Measurements from ENCODE around the gene CHTF18.

Gene CHTF18

GRCh38 chr16:792221-792995 is 4.0 kb downstream of the CHTF18 start:
- DNase-seq (ENCODE audit: low read depth in 4 of 4, low spot score in 1 of 4): no peak

- no peak for DNase-seq (ENCODE audit: low read depth in 4 of 4, low spot score in 1 of 4)
Measured at GRCh38 chr16:793414-793813, 5.0 kb downstream of the CHTF18 start.

GRCh38 chr16:794091-794822 is 5.8 kb downstream of the CHTF18 start:
- no peak for DNase-seq (ENCODE audit: low read depth in 4 of 4, low spot score in 1 of 4)

GRCh38 chr16:794853-795466 is 6.5 kb downstream of the CHTF18 start:
- no peak for DNase-seq (ENCODE audit: low read depth in 4 of 4, low spot score in 1 of 4)

- no peak for DNase-seq (ENCODE audit: low read depth in 4 of 4, low spot score in 1 of 4)
Measured at GRCh38 chr16:795580-796229, 7.3 kb downstream of the CHTF18 start.

- DNase-seq (ENCODE audit: low read depth in 4 of 4, low spot score in 1 of 4): no peak
Measured at GRCh38 chr16:796296-797119, 8.1 kb downstream of the CHTF18 start.

- peak in 1 of 4 experiments; percentile 34 for DNase-seq (ENCODE audit: low read depth in 4 of 4, low spot score in 1 of 4)
Measured at GRCh38 chr16:797120-797420, 8.7 kb downstream of the CHTF18 start.

GRCh38 chr16:797686-798085 is 9.3 kb downstream of the CHTF18 start:
- no peak for DNase-seq (ENCODE audit: low read depth in 4 of 4, low spot score in 1 of 4)

- DNase-seq (ENCODE audit: low read depth in 4 of 4, low spot score in 1 of 4): no peak
Measured at GRCh38 chr16:798666-799065, 10.2 kb downstream of the CHTF18 start.

GRCh38 chr16:799111-799947 is 10.9 kb downstream of the CHTF18 start:
- DNase-seq (ENCODE audit: low read depth in 4 of 4, low spot score in 1 of 4): no peak

- no peak for DNase-seq (ENCODE audit: low read depth in 4 of 4, low spot score in 1 of 4)
Measured at GRCh38 chr16:799948-800833, 11.8 kb downstream of the CHTF18 start, which contains the start of gene GNG13. Gene GNG13, minus strand, starts transcription at chr16:800734. Its CDS starts 1,657 bp downstream, at chr16:799077.

GRCh38 chr16:800834-801511 is 12.6 kb downstream of the CHTF18 start:
- DNase-seq (ENCODE audit: low read depth in 4 of 4, low spot score in 1 of 4): no peak

GRCh38 chr16:801584-802363 is 13.4 kb downstream of the CHTF18 start:
- DNase-seq (ENCODE audit: low read depth in 4 of 4, low spot score in 1 of 4): no peak

GRCh38 chr16:802461-802860 is 14.0 kb downstream of the CHTF18 start:
- DNase-seq (ENCODE audit: low read depth in 4 of 4, low spot score in 1 of 4): no peak

- no peak for DNase-seq (ENCODE audit: low read depth in 4 of 4, low spot score in 1 of 4)
Measured at GRCh38 chr16:802914-803753, 14.7 kb downstream of the CHTF18 start.

GRCh38 chr16:803754-804080 is 15.3 kb downstream of the CHTF18 start:
- DNase-seq (ENCODE audit: low read depth in 4 of 4, low spot score in 1 of 4): no peak

All from stimulated activated CD4-positive, alpha-beta T cell treated with anti-CD3 and anti-CD28 coated beads, Interleukin-1b, Interleukin-23, amount 100 ng/mL, for 24 hours (primary cell).